Globus pallidus (tissue), 1 donor: Measurements from ENCODE around the gene DDTL.
A peak's percentile ranks its signal among the peaks of the same experiment; 100 is the strongest.
"Not testable (repeated sequence)": the region's sequence is repeated elsewhere in the genome, so short reads cannot be mapped to it uniquely, and the experiment has no call there.

ENCODE experiments used
- DNase-seq: peaks from one replicate; pipeline ENCODE4 v3.0.0-alpha.2; 2015; ENCODE audit warnings: low spot score

The DDTL gene

DNA sequence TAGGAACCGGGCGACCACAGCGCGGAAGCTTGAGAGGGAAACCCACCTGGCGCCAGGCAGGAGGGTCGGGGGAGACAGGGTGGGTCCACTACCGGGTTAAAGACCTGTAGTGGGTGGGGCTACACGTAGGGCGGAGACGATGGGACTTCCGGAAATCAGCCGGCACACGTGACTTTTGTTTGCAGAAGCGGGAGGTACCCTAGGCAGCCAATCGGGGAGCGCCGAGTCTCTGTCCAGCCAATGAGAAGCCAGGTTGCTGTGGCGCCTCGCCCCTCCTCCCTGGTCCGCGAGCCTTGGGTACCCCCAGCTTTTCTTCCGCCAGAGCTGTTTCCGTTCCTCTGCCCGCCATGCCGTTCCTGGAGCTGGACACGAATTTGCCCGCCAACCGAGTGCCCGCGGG, at the start of gene DDTL:
DDTL (plus strand) TSS at position 321 of the 400 bp plus-strand sequence; CDS start at position 348, 27 bp downstream.
- not testable (repeated sequence) for DNase-seq

DNA sequence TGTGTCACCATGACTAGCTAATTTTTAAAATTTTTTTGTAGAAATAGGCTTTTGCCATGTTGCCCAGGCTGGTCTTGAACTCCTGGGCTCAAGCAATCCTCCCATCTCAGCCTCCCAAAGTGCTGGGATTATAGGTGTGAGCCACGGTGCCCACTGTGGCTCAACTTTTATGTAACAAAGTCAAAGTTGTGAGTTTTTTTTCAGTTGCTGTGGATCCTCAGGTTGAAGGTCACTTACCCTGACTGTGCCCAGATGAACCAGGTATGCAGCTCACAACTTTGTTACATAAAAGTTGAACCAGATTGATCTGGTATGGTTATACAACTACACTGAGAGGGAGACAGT, 46.4 kb upstream of the DDTL start:
- not testable (repeated sequence) for DNase-seq

DNA sequence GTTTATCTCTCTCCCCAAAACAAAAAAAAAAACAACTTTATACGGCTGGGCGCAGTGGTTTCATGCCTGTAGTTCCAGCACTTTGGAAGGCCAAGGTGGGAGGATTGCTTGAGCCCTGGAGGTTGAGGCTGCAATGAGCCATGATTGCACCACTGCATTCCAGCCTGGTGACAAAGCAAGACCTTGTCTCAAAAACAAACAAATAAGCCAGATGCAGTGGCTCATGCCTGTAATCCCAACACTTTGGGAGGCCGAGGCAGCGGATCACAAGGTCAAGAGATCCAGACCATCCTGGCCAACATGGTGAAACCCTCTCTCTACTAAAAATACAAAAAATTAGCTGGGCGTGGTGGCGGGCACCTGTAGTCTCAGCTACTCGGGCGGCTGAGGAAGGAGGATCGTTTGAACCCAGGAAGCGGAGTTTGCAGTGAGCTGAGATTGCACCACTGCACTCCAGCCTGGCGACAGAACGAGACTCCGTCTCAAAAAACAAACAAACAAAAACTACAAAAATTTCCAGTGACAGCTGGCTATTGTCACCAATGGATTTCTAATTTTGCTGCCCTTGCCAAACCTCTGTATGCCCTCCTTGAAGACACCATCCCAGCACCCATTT, 45.0 kb upstream of the DDTL start:
- not testable (repeated sequence) for DNase-seq

DNA sequence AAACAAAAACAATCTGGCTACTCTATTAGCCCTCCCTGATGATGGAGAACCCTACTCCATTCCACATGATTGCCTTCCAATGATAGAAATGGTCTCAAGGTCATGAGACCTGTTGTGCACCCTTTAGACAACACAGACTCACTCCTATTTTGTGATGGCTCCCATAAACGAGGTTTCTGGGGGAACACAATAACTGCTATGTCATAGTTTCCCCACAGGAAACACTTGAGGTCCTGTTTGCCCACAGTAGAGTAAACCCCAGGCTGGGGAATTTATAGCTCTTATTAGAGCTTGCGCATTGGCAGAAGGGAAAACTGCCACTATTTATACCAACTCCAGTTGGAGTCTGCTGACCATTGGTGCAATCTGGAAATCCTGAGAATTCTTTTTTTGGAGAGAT, 43.8 kb upstream of the DDTL start:
- DNase-seq: no peak

DNA sequence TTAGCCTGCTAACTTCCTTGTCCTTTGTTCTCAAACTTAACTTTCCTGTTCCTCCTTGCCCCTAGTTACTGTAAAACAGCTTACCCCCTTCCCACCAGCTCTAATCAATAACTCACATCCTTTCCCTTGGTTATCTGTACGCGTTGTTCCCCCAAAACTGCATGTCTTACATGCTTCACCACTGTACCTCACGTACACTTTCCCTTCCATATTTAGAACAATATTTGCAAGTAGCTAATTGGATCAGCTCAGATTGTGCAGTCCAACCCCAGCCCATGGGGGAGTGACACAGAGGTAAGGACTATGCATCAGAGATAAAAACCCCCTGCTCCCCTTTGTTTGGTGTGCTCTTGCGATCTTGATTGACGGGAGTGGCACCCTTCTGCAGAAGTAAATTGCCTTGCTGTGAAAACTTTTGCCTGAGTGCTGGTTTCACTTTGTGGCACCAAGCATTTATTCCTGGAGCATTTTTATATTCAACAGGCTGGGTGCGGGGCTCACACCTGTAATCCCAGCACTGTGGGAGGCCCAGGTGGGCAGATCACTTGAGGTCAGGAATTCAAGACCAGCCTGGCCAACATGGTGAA, 41.6 kb upstream of the DDTL start:
- DNase-seq: no peak

DNA sequence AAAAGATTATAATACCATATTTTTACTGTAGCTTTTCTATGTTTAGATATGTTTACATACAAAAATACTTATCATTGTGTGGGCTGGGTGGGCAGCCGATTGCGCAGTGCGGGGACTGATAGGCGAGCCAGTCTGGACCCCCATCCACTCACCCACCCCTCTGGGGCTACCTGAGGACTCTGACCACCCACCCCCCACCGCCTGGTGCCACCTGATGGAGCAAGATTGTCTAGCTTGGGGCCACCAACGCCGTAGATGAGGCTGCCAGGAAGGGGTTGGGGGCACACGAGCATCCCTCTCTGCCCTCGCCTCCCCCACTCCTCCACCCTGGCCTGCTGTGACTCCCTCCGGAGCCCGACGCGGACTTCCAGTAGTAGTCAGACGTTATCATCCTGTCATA, 40.1 kb upstream of the DDTL start:
- DNase-seq: no peak

DNA sequence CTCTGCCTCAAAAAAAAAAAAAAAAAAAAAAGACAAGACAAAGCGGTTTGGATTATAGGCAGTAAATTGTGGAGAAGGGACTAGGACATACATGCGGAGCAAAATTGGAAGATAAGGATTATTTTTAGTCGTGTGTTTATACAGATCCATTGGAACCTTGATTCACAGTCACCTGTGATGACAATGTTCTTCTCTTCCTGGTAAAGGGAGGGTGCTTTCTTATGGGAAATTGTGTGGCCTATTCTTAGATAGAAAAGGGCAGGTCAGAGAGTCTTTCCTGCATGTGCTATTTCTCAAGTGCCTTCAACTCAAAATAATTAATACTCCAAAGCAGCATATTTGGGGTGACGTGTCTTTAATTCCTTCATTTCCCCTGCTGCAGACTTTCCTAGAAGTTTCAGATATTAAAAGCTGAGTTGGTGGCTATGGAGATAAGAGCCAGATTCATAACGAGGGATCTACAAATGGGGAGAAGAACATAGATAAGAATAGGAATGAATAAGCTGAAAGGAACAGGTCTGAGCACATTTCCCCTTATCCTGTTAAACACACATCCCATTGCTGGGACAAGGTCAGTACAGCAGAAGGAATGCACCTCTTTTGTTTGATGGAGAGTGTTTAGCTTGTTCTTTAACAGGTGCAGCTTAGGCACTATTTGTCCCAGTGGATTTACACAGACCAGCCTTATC, 28.2 kb upstream of the DDTL start:
- no peak for DNase-seq

DNA sequence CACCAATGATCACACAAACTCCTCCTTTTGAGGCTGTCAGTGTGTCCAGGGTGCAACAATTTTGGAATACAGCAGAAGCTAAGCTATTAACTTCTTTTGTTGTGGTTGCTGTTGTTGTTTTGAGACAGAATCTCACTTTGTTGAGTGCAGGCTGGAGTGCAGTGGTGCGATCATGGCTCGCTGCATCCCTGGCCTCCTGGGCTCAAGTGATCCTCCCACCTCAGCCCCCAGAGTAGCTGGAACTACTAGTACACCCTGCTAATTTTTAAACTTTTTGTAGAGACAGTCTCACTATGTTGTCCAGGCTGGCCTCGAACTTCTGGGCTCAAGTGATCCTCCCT, 27.7 kb upstream of the DDTL start:
- DNase-seq: no peak

DNA sequence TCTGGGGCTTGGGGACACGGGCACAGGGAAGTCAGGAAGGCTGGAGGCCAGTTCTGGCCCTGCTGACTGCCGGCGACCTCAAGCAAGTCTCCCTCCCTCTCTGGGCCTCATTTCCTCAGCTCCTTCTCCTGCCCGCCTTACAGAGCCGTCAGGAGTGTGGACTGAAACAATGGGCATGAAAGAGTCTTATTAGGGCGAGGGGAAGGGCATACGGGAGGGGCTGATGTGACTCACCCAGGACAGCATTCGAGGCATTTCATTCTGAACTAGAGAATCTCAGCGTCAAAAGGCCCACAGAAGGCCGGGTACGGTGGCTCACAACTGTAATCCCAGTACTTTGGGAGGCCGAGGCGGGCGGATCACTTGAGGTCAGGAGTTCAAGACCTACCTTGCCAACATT, 26.5 kb upstream of the DDTL start:
- not testable (repeated sequence) for DNase-seq

DNA sequence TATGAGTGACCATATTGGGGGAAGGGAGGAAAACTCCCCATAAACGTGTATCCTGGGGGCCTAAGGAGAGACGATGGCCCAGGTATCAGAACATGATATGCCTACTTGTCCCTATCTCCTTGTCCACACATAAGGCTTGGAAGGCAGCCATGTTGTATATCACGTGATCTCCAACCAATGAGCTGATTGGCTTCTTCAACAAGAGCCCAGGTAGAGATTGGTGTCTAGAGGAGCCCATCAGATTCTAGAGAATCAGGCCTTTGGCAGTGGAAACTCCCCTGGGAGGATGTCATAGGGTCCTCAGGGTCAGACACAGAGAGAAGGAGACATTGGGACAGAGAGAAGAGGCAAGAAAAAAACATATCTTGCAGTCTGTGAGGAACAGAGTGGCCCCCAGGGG, 19.3 kb upstream of the DDTL start:
- DNase-seq: not testable (repeated sequence)

DNA sequence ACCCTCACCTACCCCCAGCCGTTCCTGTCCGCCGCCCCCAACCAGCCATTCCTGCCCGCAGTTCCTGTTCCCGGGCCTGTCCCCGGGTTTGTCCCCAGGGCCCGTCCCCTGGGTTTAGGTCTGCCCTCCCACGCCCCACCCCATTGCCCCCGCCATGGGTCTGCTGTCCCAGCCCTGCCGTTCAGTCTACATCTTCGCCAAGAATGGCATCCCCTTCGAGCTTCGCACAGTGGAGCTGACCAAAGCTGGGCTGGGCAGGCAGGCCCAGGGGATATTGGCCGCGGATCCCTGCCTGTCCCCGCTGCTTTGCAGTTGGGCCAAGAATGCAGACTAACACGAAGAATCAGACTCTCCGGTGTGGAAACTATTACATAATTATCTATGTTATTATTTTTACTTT, 16.9 kb upstream of the DDTL start:
- DNase-seq: not testable (repeated sequence)

DNA sequence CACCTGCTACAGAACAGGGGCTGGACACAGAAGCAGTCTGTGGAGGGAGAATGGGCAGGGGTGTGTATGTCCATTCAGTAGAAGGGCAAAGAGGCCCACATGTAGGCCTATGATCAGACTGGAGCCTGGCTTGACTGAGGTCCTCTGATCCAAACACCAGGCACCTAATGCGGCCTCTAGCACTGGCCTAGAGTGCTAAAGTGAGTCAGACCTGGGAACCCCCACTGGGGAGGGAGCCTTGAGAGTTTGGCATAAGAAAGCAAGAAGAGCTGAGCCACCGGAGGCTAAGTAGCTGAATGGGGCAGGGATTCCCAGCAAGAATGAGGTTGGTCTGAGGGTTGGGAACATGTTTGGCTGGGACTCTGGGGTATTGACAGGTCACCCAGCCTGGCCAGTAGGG, 15.3 kb upstream of the DDTL start:
- DNase-seq: not testable (repeated sequence)

DNA sequence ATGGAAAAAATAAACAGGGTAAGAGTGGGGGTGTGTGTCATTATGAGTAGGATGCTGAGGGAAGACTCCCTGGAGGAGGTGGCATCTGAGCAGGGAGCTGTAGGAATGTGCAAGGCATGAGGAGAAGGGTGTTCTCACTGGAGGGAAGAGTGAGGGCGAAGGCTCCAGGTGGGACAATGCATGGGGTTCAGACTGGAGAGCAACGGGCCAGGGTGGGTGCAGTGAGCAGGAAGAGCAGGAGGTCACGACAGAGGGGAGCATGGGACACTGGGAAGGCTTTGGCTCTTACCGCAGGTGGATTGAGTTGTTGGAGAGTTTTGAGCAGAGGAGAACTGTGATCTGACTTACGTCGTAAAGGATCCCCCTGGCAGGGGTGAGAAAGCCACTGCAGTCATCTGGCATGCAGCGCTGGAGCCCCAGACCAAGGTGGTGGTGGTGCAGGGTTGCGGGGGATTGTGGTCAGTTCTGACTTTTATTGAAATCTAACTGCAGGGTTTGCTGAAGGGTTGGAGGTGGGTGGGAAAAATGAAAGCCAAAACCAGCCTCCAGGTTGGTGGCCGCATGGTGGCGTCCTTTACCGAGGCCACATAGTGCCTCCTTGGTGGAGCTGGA, 13.8 kb upstream of the DDTL start:
- DNase-seq: not testable (repeated sequence)

DNA sequence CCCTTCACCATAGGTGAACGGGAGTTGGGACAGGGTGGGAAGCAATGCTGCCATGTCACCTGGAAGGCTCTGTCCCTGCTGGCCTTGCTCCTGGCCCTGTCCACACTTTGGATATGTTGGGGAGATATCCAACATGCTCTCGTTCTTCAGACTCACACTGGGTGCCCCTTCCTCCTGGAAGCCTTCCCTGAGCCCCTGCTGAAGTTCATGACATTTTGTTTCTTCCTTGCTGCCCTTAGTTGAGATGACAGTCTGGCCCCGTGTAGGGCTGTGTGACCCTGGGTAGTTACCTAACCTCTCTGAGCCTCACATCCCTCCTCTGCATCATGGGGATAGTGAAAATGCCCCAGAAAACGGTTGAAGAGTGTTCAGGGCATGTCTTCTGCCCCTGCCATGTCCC, 13.2 kb upstream of the DDTL start:
- not testable (repeated sequence) for DNase-seq

DNA sequence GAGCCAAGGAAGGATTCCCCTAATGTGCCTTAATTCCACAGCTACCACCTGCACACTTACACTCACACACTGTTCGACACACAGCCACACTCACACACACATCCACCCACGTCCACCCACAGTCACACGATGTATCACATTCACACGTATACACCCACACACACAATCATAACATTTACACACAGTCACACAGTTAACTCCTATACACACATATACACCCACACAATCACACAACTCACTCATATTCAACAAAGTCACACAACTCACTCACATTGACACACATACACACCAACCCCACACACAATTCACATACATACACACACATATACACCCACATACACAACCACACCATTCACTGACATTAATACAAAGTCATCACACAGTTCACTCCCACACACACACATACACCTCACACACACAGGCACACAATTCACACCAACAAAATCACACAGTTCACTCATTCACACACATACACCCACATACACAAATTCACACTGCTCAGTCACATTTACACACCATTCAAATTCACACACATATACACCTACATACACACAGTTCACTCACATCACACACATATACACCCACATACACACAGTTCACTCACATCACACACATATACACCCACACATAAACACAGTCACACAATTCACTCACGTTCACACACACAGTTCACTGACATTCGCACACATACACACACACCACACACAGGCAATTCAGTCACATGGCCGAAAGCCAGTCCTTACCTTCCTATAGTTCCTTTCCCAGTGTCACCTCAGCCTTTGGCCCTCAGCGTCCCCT, 12.3 kb upstream of the DDTL start:
- not testable (repeated sequence) for DNase-seq

DNA sequence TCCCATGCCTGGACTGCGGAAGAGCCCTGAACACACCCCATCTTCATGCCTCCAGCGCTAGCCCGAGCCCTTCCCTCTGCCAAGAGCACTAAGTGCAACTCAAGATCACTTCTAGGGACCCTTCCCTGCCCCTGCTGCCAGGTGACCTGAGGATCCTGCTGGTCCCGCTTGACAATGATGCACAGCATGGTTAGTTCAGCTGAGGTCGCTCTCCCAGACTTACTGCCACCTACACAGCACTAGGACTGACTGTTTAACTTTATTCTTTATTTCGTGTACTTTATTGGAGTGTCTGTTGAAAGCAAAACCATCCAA, 11.7 kb upstream of the DDTL start:
- not testable (repeated sequence) for DNase-seq

DNA sequence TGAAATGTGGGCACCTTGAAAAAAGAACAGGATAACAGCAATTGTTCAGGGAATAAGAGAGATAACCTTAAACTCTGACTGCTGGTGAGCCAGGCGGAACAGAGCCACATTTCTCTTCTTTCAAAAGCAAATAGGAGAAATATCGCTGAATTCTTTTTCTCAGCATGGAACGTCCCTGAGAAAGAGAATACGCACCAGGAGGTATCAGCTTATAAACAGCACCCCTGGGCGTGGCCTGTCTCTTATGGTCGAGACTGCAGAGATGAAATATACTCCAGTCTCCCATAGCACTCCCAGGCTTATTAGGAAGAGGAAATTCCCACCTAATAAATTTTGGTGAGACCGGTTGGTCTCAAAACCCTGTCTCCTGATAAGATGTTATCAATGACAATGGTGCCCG, 10.8 kb upstream of the DDTL start:
- DNase-seq: not testable (repeated sequence)

DNA sequence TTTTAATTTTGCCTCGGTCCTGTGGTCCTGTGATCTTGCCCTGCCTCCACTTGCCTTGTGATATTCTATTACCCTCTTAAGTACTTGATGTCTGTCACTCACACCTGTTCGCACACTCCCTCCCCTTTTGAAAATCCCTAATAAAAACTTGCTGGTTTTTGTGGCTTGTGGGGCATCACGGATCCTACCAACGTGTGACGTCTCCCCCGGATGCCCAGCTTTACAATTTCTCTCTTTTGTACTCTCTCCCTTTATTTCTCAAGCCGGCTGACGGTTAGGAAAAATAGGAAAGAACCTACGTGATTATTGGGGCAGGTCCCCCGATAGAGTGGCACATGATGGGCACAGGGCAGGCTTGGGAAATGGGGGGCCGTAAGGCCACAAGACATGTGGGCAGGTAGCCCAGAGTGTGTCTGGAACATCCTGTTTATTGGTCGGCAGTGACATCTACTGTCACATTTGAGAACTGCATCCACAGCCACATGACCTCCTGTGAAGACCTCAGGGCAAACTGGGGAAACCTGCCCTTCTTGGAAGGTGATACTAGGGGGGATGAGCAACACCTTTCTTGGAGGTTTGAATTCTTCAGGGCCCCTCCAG, 10.3 kb upstream of the DDTL start:
- peak; percentile 82 for DNase-seq

DNA sequence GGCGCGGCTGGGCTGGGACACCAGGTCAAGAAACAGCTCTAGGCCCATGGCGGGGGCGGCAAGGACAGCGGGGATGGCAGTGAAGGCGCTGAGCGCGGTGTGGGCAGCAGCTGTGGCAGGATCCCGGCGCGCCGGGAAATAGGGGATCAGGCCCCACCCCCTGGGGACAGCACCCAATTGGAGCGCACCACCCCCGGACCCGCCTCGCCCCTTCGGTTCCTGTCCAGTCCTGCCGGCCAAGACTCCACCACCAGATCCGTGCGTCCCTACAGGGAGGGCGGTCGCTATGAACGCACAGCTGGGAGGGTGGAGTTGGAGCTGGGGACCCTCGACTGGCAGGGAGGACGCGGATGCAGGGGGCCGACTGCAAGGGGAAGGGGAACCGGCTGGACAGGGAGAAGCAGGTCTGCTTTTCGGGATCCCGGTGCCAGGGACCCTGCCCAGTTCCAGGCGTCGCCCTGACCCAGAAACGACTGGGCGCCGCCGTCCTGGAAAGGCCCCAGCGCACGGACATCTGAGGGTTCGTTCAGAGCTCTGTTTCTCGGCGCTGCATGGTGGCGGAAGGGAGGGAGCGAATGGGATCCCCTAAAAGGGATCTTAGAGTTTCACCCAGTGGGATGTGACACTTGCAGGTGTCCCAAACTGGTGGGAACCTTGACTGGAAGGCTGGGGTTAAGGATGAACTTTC, 5.5 kb upstream of the DDTL start, which contains the start of gene GSTT2B:
GSTT2B (minus strand) TSS at position 112 of the 688 bp plus-strand sequence; CDS start at position 48, 64 bp downstream.
- not testable (repeated sequence) for DNase-seq

DNA sequence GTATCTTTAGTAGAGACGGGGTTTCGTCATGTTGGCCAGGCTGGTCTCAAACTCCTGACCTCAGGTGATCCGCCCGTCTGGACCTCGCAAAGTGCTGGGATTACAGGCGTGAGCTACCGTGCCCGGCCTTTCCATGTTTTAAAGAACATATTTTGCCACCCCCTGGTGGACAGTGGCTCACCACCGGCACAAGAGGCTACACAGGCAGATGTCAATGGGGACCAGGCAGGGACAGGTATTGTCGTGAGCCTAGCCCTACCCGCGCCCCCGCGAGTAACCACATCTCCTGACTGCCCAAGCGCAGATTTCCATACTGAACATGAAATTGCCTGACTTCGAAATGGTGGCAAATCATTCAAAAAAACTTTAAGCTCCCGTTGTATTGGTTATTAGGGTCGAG, 594 bp upstream of the DDTL start:
- DNase-seq: not testable (repeated sequence)

DNA sequence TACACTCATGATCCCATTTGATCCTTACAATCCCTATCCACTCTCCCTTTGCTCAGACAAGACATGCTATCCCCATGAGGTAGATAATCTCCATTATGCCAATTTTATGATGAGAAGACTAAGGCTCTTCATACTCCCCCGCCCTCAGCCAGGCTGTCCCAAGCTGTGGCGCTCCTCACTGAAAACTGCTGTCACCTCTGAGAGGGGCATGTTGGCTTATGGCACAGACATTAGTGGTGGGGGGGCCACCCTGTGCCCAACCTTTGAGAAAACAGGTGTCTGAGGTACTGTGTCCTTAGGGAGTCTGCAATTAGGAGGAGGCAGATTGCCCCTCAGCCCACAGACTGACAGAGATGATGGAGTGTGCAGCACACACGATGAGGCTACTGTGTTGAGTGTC, 2.4 kb downstream of the DDTL start:
- no peak for DNase-seq
